Effector memory CD8-positive, alpha-beta T cell (primary cell): ENCODE results near the gene CRHBP.
"Not testable (repeated sequence)": the region's sequence is repeated elsewhere in the genome, so short reads cannot be mapped to it uniquely, and the experiment has no call there.

Source experiments
- ATAC-seq: fragments of 150-1000 bp; cut with Tn5 transposase; replicated peaks from 2 replicates; pipeline ENCODE4 v1.10.0; 2021; ENCODE audit warnings: mild to moderate bottlenecking, moderate library complexity
- DNase-seq, 3 experiments: peaks; one replicate each; pipeline ENCODE4 v3.0.0; 2021
- H3K27ac Mint-ChIP-seq, 2 donors: one replicate each; pipeline ENCODE4 v1.8.0; 2022; ENCODE audit warnings: mild to moderate bottlenecking in 2 of 2, mixed read lengths in 2 of 2, moderate library complexity in 2 of 2
- H3K27me3 Mint-ChIP-seq, 2 donors: one replicate each; pipeline ENCODE4 v1.8.0; 2022; ENCODE audit warnings: mixed read lengths in 2 of 2
- H3K36me3 Mint-ChIP-seq: one replicate; pipeline ENCODE4 v1.8.0; 2022; ENCODE audit warnings: mild to moderate bottlenecking, moderate library complexity, mixed read lengths; ENCODE audit not compliant: insufficient read depth
- H3K4me1 Mint-ChIP-seq, 2 donors: one replicate each; pipeline ENCODE4 v1.8.0; 2022; ENCODE audit warnings: low read depth in 2 of 2, mixed read lengths in 2 of 2
- H3K4me3 Mint-ChIP-seq, 2 donors: one replicate each; pipeline ENCODE4 v1.8.0; 2022; ENCODE audit warnings: mild to moderate bottlenecking in 2 of 2, mixed read lengths in 2 of 2, moderate library complexity in 2 of 2
- H3K9me3 Mint-ChIP-seq, 2 donors: one replicate each; pipeline ENCODE4 v1.8.0; 2022; ENCODE audit warnings: mixed read lengths in 2 of 2

The CRHBP gene

GRCh38 chr5:76943006-76943405, 9.8 kb upstream of the CRHBP start:
- Mint-ChIP-seq H3K4me1 (no peaks in the 10 kb centered on the region), H3K27ac (no peak overlapping the region), H3K36me3 (no peaks in the 10 kb centered on the region), H3K9me3 (no peaks in the 10 kb centered on the region), H3K4me3 (no peak overlapping the region), H3K27me3 (peaks cover 39 to 59% of the 10 kb centered on the region in 2 donors)
- no peak for DNase-seq
- ATAC-seq: no peak

GRCh38 chr5:76944638-76945037, 8.2 kb upstream of the CRHBP start:
- Mint-ChIP-seq H3K36me3 (no peaks in the 10 kb centered on the region), H3K27ac (no peak overlapping the region), H3K4me3 (no peak overlapping the region), H3K9me3 (no peaks in the 10 kb centered on the region), H3K4me1 (no peaks in the 10 kb centered on the region), H3K27me3 (peaks cover 42 to 70% of the 10 kb centered on the region in 2 donors)
- ATAC-seq: no peak
- DNase-seq: no peak

GRCh38 chr5:76945238-76945637, 7.6 kb upstream of the CRHBP start:
- not testable (repeated sequence) for H3K4me1 Mint-ChIP-seq, DNase-seq, ATAC-seq, H3K4me3 Mint-ChIP-seq, H3K9me3 Mint-ChIP-seq, H3K36me3 Mint-ChIP-seq, H3K27ac Mint-ChIP-seq
- H3K27me3 Mint-ChIP-seq: peaks cover 42 to 64% of the 10 kb centered on the region in 2 donors

GRCh38 chr5:76946090-76946489, 6.8 kb upstream of the CRHBP start:
- no peaks in the 10 kb centered on the region for H3K36me3 Mint-ChIP-seq

GRCh38 chr5:76947082-76947503, 5.8 kb upstream of the CRHBP start:
- Mint-ChIP-seq H3K27ac (no peak overlapping the region), H3K27me3 (peaks cover 42 to 66% of the 10 kb centered on the region in 2 donors), H3K9me3 (no peaks in the 10 kb centered on the region), H3K4me1 (no peaks in the 10 kb centered on the region), H3K4me3 (no peak overlapping the region), H3K36me3 (no peaks in the 10 kb centered on the region)
- DNase-seq (no peak), ATAC-seq (no peak)

More at GRCh38 chr5:76946090-76946489, 6.8 kb upstream of the CRHBP start:
- Mint-ChIP-seq H3K27ac (no peak overlapping the region), H3K4me3 (no peak overlapping the region), H3K27me3 (peaks cover 42 to 62% of the 10 kb centered on the region in 2 donors), H3K9me3 (no peaks in the 10 kb centered on the region), H3K4me1 (no peaks in the 10 kb centered on the region)
- DNase-seq (no peak), ATAC-seq (no peak)

- Mint-ChIP-seq H3K9me3 (no peaks in the 10 kb centered on the region), H3K4me1 (peaks cover 0 to 3% of the 10 kb centered on the region in 2 donors), H3K27me3 (peaks cover 29 to 52% of the 10 kb centered on the region in 2 donors), H3K27ac (no peak overlapping the region), H3K4me3 (no peak overlapping the region), H3K36me3 (no peaks in the 10 kb centered on the region)
- DNase-seq: no peak
- ATAC-seq: no peak
These were observed 922 bp downstream of the CRHBP start for GRCh38 chr5:76953551-76954382.

- no peak for DNase-seq
- no peak overlapping the region for H3K27ac Mint-ChIP-seq
- ATAC-seq: no peak
- no peaks in the 10 kb centered on the region for H3K9me3 Mint-ChIP-seq
- no peak overlapping the region for H3K4me3 Mint-ChIP-seq
- peaks cover 0 to 3% of the 10 kb centered on the region in 2 donors for H3K4me1 Mint-ChIP-seq
- no peaks in the 10 kb centered on the region for H3K36me3 Mint-ChIP-seq
- peaks cover 28 to 49% of the 10 kb centered on the region in 2 donors for H3K27me3 Mint-ChIP-seq
These were observed 1.5 kb downstream of the CRHBP start for GRCh38 chr5:76954383-76954763.

GRCh38 chr5:76956033-76956432, 3.2 kb downstream of the CRHBP start:
- no peak for ATAC-seq
- H3K36me3 Mint-ChIP-seq: no peaks in the 10 kb centered on the region
- H3K27ac Mint-ChIP-seq: no peak overlapping the region
- DNase-seq: no peak
- H3K4me1 Mint-ChIP-seq: peaks cover 5 to 8% of the 10 kb centered on the region in 2 donors
- peaks cover 28 to 46% of the 10 kb centered on the region in 2 donors for H3K27me3 Mint-ChIP-seq
- no peaks in the 10 kb centered on the region for H3K9me3 Mint-ChIP-seq
- no peak overlapping the region for H3K4me3 Mint-ChIP-seq

- ATAC-seq: no peak
- DNase-seq: no peak
- H3K27me3 Mint-ChIP-seq: peaks cover 17 to 34% of the 10 kb centered on the region in 2 donors
- H3K36me3 Mint-ChIP-seq: no peaks in the 10 kb centered on the region
- H3K4me1 Mint-ChIP-seq: peaks cover 5% of the 10 kb centered on the region in 2 donors
- H3K9me3 Mint-ChIP-seq: no peaks in the 10 kb centered on the region
- H3K4me3 Mint-ChIP-seq: no peak overlapping the region
- no peak overlapping the region for H3K27ac Mint-ChIP-seq
These were observed 6.3 kb downstream of the CRHBP start for GRCh38 chr5:76958991-76959767.

GRCh38 chr5:76960004-76960625, 7.3 kb downstream of the CRHBP start:
- Mint-ChIP-seq H3K4me3 (no peak overlapping the region), H3K27me3 (peaks cover 7 to 25% of the 10 kb centered on the region in 2 donors), H3K36me3 (no peaks in the 10 kb centered on the region), H3K4me1 (peaks cover 4 to 5% of the 10 kb centered on the region in 2 donors), H3K9me3 (no peaks in the 10 kb centered on the region), H3K27ac (no peak overlapping the region)
- ATAC-seq (no peak), DNase-seq (no peak)

- no peak for ATAC-seq
- no peak for DNase-seq
- Mint-ChIP-seq H3K36me3 (no peaks in the 10 kb centered on the region), H3K27ac (no peak overlapping the region), H3K4me1 (peaks cover 4 to 5% of the 10 kb centered on the region in 2 donors), H3K4me3 (no peak overlapping the region), H3K27me3 (peaks cover 5 to 22% of the 10 kb centered on the region in 2 donors), H3K9me3 (no peaks in the 10 kb centered on the region)
These were observed 11.2 kb downstream of the CRHBP start for GRCh38 chr5:76964060-76964459.

GRCh38 chr5:76971511-76971910, 18.7 kb downstream of the CRHBP start:
- no peaks in the 10 kb centered on the region for H3K36me3 Mint-ChIP-seq
- no peaks in the 10 kb centered on the region for H3K9me3 Mint-ChIP-seq
- DNase-seq (no peak), ATAC-seq (no peak)
- no peaks in the 10 kb centered on the region for H3K4me1 Mint-ChIP-seq
- H3K27me3 Mint-ChIP-seq: peaks cover 29 to 43% of the 10 kb centered on the region in 2 donors
- no peak overlapping the region for H3K4me3 Mint-ChIP-seq
- H3K27ac Mint-ChIP-seq: no peak overlapping the region

- ATAC-seq: no peak
- no peak overlapping the region for H3K4me3 Mint-ChIP-seq
- H3K36me3 Mint-ChIP-seq: no peaks in the 10 kb centered on the region
These were observed 19.8 kb downstream of the CRHBP start for GRCh38 chr5:76972689-76973088.

More at GRCh38 chr5:76972689-76973088, 19.8 kb downstream of the CRHBP start:
- H3K27ac Mint-ChIP-seq: no peak overlapping the region
- H3K9me3 Mint-ChIP-seq: no peaks in the 10 kb centered on the region
- no peaks in the 10 kb centered on the region for H3K4me1 Mint-ChIP-seq
- peaks cover 29 to 38% of the 10 kb centered on the region in 2 donors for H3K27me3 Mint-ChIP-seq
- DNase-seq: no peak
